Suppressor macrophage (primary cell): ENCODE measurements around the gene PTX3.

Source experiments
- DNase-seq, 4 experiments: peaks; one replicate each; pipeline ENCODE4 v3.0.0-alpha.2; 2020 to 2022

The PTX3 gene

GRCh38 chr3:157427901-157428300 is 8.7 kb upstream of the PTX3 start:
- no peak for DNase-seq

DNA sequence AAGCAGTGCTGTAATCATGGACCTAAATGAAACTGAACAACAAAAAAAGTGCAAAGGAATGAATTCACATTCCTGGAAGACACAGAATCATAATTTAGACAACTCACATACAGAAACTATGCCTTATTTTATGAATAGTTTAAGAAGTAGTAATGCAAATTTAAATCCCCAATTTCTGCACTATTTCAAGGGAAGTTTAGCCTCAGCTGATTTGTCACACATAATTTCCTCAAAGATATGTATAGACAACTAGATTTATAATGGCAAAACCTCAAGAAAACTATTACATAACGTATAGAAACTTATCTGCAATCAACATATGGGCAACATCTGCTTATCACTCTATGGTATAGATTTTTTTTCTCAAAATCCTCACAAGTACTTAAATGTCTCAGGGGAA is 7.8 kb upstream of the PTX3 start:
- DNase-seq: peak in 1 of 4 experiments; percentile 17

DNA sequence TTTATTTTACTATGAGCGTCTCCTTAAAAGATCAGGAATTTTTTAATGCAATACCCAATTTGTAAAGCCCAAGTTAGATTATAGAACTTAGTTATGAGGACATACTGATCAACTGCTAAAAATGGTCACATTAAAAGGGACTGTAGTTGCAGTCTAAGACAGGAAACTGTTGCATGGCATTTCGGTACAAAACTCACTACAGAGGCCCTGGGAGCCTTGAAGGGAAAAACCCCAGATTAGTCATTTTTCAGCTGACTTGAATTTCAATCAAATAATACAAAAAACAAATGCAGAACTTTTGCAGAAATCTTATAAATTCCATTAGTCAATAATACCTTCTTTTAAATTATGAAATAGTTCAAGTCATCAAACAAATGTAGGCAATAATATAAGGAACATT is 6.9 kb upstream of the PTX3 start:
- DNase-seq: peak; percentile 71 to 91 (median 84)

GRCh38 chr3:157438194-157438730 is 1.6 kb downstream of the PTX3 start:
- DNase-seq: no peak

GRCh38 chr3:157441102-157441624 is 4.5 kb downstream of the PTX3 start:
- DNase-seq: no peak

- DNase-seq: peak in 2 of 4 experiments; percentile 31 to 35
Measured at GRCh38 chr3:157442729-157443128, 6.1 kb downstream of the PTX3 start.

DNA sequence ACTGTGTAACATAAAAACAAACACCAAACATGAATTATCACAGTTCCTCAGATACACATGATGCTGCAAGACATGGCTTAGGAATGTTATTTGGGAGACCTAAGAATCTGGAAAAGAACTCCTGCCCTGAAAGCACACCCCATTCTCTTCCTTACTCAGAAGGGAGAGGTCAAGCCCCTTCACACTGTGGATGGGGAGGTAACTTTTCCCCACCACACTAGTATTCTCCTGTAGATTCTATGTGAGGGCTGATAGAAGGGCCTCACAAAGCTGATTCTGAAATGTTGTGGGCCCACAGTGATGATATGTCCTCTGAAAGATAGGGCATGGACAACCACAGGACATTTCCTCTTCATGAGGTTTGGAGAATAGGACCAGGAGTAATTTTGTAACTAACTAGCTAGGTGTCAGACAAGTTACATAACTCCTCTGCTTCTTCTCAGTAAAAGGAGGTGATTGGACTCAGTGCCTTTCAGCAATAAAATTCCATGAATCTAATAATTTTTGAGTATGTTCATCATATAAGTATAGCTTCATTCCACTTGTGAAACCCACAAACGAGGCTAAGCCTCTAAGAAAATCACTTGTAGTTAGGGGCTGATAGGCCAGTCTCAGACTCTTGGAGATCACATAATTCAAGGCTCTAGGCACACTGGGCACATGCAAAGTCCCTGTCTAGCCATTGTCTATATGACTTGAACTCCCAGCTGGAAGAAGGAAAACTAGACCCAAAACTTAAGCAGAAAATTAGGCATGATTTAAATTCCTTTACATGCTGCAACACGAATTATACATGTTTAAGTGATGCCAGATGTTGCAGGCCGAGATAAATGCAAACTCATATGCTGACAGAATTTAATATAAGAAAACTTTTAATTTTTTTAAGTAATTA is 7.5 kb downstream of the PTX3 start:
- no peak for DNase-seq

DNA sequence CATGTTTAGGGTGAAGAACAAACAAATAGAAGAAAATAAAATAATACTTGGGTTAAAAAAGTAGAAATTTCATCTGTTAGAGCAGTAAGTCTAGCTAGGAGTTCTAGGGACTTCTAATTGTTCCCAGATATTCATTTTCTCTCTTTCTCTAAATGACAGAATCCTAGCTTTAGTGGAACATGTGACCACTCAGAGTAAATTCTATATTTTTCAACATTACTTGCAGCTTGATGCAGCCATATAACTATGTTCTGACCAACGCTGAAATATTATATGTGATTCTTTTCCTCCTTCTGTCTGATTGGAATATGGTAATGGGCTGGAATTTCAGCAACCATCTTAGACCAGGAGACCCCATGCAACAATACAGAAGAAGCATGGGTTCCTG is 8.1 kb downstream of the PTX3 start:
- DNase-seq: no peak

- peak; percentile 18 to 92 (median 73) for DNase-seq
Measured at GRCh38 chr3:157445857-157446256, 9.2 kb downstream of the PTX3 start.

- peak in 3 of 4 experiments; percentile 32 to 66 (median 59) for DNase-seq
Measured at GRCh38 chr3:157447026-157447694, 10.5 kb downstream of the PTX3 start.

DNA sequence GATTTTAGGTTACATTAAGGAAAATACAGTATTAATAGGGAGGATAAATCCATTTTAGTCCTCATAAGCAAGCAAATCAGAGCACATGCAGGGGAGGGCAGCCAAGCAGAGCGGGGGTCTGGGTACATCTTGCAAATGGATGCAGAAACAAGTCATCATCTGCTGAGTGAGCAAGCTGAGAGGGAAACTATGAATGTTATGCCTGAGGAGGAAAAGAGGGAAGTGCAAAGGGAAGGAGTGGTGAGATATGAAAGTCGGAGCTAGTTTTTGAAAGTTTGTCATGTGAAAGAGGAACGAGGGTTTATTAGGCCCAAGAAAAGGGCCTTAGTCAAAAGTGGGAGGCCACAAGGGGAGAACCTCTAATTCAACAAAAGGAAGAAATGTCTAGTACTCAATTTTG is 15.4 kb downstream of the PTX3 start:
- DNase-seq: peak; percentile 58 to 85 (median 75)

GRCh38 chr3:157453824-157454223 is 17.2 kb downstream of the PTX3 start:
- no peak for DNase-seq

- DNase-seq: no peak
Measured at GRCh38 chr3:157459706-157460105, 23.1 kb downstream of the PTX3 start.

GRCh38 chr3:157460253-157460652 is 23.6 kb downstream of the PTX3 start:
- DNase-seq: no peak

DNA sequence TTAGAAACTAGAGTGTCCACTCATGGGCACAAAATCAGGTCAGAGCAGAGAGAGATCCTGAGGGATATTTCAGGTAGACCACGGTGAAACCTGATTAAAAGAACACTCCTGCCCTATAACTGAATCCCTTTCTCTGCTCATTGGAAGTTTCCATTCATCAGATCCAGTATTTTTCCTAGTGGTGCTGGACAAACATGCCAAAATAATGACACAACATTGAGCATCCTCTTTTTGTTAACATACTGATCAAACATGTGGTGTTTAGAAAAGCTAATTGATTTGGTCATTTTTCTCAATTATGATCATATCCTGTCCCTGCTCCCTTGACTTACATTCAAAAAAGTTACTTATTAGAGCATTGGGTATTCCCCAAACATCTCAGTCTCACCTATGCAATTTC is 27.2 kb downstream of the PTX3 start:
- no peak for DNase-seq

DNA sequence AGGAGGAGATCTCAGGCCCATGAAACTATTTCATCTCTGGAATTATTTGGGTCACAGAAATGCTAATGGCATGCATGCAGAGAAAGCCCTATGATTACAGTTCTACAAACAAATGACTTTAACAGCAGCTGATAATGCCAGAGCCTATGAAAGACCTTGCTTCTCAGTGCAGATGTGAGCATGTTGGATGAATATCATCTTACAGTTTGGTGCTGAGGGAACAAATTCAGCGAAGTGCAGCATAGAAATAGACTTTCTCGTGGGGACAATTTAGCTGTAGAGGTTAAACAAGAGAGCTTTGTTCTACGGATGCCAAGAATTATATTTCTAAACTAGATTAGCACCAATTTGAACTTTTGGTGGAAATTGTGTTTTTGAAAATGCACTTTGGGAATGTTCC is 27.7 kb downstream of the PTX3 start:
- DNase-seq: no peak

- no peak for DNase-seq
Measured at GRCh38 chr3:157465741-157466140, 29.1 kb downstream of the PTX3 start.

GRCh38 chr3:157467200-157467599 is 30.6 kb downstream of the PTX3 start:
- DNase-seq: peak in 2 of 4 experiments; percentile 12 to 25

- peak; percentile 28 to 65 (median 44) for DNase-seq
Measured at GRCh38 chr3:157469561-157470294, 33.1 kb downstream of the PTX3 start.

DNA sequence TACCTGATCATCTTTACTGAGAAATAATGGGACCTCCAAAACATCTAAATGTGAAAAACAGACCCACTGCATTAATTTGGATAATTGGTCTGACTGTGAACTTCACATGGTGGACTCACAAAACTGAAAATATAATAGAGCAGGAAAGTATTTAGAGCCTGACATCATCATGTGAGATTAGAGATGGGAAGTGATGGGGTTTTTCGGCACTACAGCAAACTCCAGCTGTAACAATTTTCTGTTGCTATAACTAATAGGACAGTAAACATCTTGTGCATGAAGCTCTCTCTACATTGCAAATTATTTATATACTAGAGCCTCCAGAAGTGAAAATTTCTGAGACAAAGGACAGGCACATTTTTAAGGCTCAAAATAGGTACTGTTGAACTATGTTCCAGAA is 34.4 kb downstream of the PTX3 start:
- DNase-seq: no peak

- DNase-seq: no peak
Measured at GRCh38 chr3:157472648-157473047, 36.0 kb downstream of the PTX3 start.

- peak in 1 of 4 experiments; percentile 12 for DNase-seq
Measured at GRCh38 chr3:157475921-157476414, 39.3 kb downstream of the PTX3 start.
